ENCODE measurements around the gene ZNF318. TPM values are rescaled to one million over a fixed set of nuclear protein-coding genes. Genes with fewer than 3 reads are reported as not detected.

The ZNF318 gene
- total and polyA plus RNA-seq, 10 of the 15 experiments (the other 5 are each of a cell fraction or from before 2014, with no cell fraction given) = 3.4 to 79.8 (median 13.7) TPM

- ChIA-PET POLR2A (no interaction called here), RAD21 (ENCODE audit: unreplicated experiment) (no interaction called here), CTCF (interaction anchor here (0.8 to 1.1 kb wide), 2 partner anchors 23 to 74 kb away, joined by 3 read pairs; no protein-coding TSS in a partner anchor), SMC1A (ENCODE audit: uncharacterized antibody, unreplicated experiment) (interaction anchor here (0.5 to 0.8 kb wide), 2 partner anchors 71 to 122 kb away, joined by 3 to 5 read pairs; no protein-coding TSS in a partner anchor)
- no peak overlapping the region for H2AFZ ChIP-seq (ENCODE audit: control insufficient read depth, low read depth, low read length)
- no peak overlapping the region for H3K9ac ChIP-seq (ENCODE audit: control insufficient read depth, insufficient read depth, low read length)
- H3K36me3 ChIP-seq (ENCODE audit: control insufficient read depth in 2 of 2, insufficient read depth in 2 of 2, low read length in 1 of 2) = no peaks in the 10 kb centered on the region
- ATAC-seq = peak; percentile 52
- FAIRE-seq = no peak
- H3K27ac ChIP-seq (ENCODE audit: control insufficient read depth, insufficient read depth) = no peak overlapping the region
- DNase-seq (ENCODE audit: low read depth, low spot score) = no peak
- no peak overlapping the region for H3K4me2 ChIP-seq (ENCODE audit: control insufficient read depth, insufficient read depth)
- in situ Hi-C loops (cut with MboI) (no loop called here), intact Hi-C loops (cut with micrococcal nuclease; ENCODE audit: unreplicated experiment) (no loop called here)
- no peak for TF ChIP-seq EGR1 (IDR thresholded peaks at IDR 0.05; ENCODE audit: borderline replicate concordance in 1 of 2, low read depth in 2 of 2, low read length in 2 of 2)
- 0 out of 6 replicates have a peak, but pooled peaks of 1 of the 3 experiments have one; percentile 1 for TF ChIP-seq CTCF (IDR thresholded peaks at IDR 0.05 in 2 of 3, conservative IDR thresholded peaks at IDR 0.05 in 1 of 3; ENCODE audit: control insufficient read depth in 2 of 3, extremely low read depth in 1 of 3, insufficient read depth in 1 of 3, low read depth in 3 of 3, low read length in 3 of 3)
- no peaks in the 10 kb centered on the region for H3K4me1 ChIP-seq (ENCODE audit: control insufficient read depth, insufficient read depth, low read length)
- no peaks in the 10 kb centered on the region for H3K79me2 ChIP-seq (ENCODE audit: control insufficient read depth, insufficient read depth, low read length)
- H3K9me3 ChIP-seq (replicated peaks; ENCODE audit: control insufficient read depth, insufficient read depth, low read length) = no peaks in the 10 kb centered on the region
- WGBS (ENCODE audit: insufficient coverage, insufficient replicate concordance, low lambda C conversion rate, missing lambda C conversion rate) = 43% methylated on average over 10 of the region's 10 CpGs
- no peaks in the 10 kb centered on the region for H4K20me1 ChIP-seq (ENCODE audit: control insufficient read depth, insufficient read depth)
- H3K27me3 ChIP-seq (replicated peaks in 1 of 2; ENCODE audit: control insufficient read depth in 2 of 2, insufficient read depth in 2 of 2, low read length in 1 of 2) = peaks cover 0 to 2% of the 10 kb centered on the region in 2 experiments; a peak in 3 of 4 replicates
- no TSS peak for BruUV-seq (replicated peaks)
- no peak overlapping the region for H3K4me3 ChIP-seq
These were observed 82.3 kb downstream of the ZNF318 start for GRCh38 chr6:43286980-43287716.

GRCh38 chr6:43286456-43286979, 82.9 kb downstream of the ZNF318 start:
- no peak overlapping the region for H3K4me2 ChIP-seq (ENCODE audit: control insufficient read depth, insufficient read depth)
- H3K4me1 ChIP-seq (ENCODE audit: control insufficient read depth, insufficient read depth, low read length) = no peaks in the 10 kb centered on the region
- no peaks in the 10 kb centered on the region for H3K36me3 ChIP-seq (ENCODE audit: control insufficient read depth in 2 of 2, insufficient read depth in 2 of 2, low read length in 1 of 2)
- no peaks in the 10 kb centered on the region for H4K20me1 ChIP-seq (ENCODE audit: control insufficient read depth, insufficient read depth)
- ATAC-seq (no peak), DNase-seq (ENCODE audit: low read depth, low spot score) (no peak), FAIRE-seq (no peak)
- ChIA-PET CTCF (no interaction called here), POLR2A (no interaction called here), SMC1A (ENCODE audit: uncharacterized antibody, unreplicated experiment) (interaction anchor here (0.5 kb wide), 1 partner anchor 122 kb away, joined by 5 read pairs; no protein-coding TSS in a partner anchor), RAD21 (ENCODE audit: unreplicated experiment) (no interaction called here)
- peaks cover 0 to 2% of the 10 kb centered on the region in 2 experiments; a peak in 3 of 4 replicates for H3K27me3 ChIP-seq (replicated peaks in 1 of 2; ENCODE audit: control insufficient read depth in 2 of 2, insufficient read depth in 2 of 2, low read length in 1 of 2)
- no peaks in the 10 kb centered on the region for H3K9me3 ChIP-seq (replicated peaks; ENCODE audit: control insufficient read depth, insufficient read depth, low read length)
- H3K4me3 ChIP-seq = no peak overlapping the region
- WGBS (ENCODE audit: insufficient coverage, insufficient replicate concordance, low lambda C conversion rate, missing lambda C conversion rate) = 44% methylated on average over 6 of the region's 6 CpGs
- no peak overlapping the region for H2AFZ ChIP-seq (ENCODE audit: control insufficient read depth, low read depth, low read length)
- H3K9ac ChIP-seq (ENCODE audit: control insufficient read depth, insufficient read depth, low read length) = no peak overlapping the region
- no peak overlapping the region for H3K27ac ChIP-seq (ENCODE audit: control insufficient read depth, insufficient read depth)
- intact Hi-C loops (cut with micrococcal nuclease; ENCODE audit: unreplicated experiment) = no loop called here
- in situ Hi-C loops (cut with MboI) = no loop called here
- no TSS peak for BruUV-seq (replicated peaks)
- no peaks in the 10 kb centered on the region for H3K79me2 ChIP-seq (ENCODE audit: control insufficient read depth, insufficient read depth, low read length)
- no peak for TF ChIP-seq MYC (IDR thresholded peaks at IDR 0.05; ENCODE audit: insufficient read depth, insufficient read length, insufficient replicate concordance, low read length, severe bottlenecking)
- TF ChIP-seq MYB (IDR thresholded peaks at IDR 0.05; ENCODE audit: borderline replicate concordance, low read depth, low read length) = no peak
- TF ChIP-seq SMAD5 (IDR thresholded peaks at IDR 0.05; ENCODE audit: low read depth) = no peak
- TF ChIP-seq WRNIP1 (IDR thresholded peaks at IDR 0.05; ENCODE audit: borderline replicate concordance, low read depth, low read length) = no peak
- no peak for TF ChIP-seq ZNF592 (IDR thresholded peaks at IDR 0.05)
- no peak for TF ChIP-seq PML (IDR thresholded peaks at IDR 0.05; ENCODE audit: low read length)
- no peak for TF ChIP-seq YY1 (IDR thresholded peaks at IDR 0.05; ENCODE audit: low read depth, low read length)
